ENCODE measurements around the gene CIROP. TPM values are rescaled to one million over a fixed set of nuclear protein-coding genes. Genes with fewer than 3 reads are reported as not detected.

The CIROP gene
- total and polyA plus RNA-seq, 7 donors, result 0.27 TPM; not detected in 6

GRCh38 chr14:23070262-23071129 lies 34.3 kb downstream of the CIROP start:
- Histone ChIP-seq H3K27me3 (no peaks in the 10 kb centered on the region), H3K36me3 (peaks cover 6 to 70% (median 47%) of the 10 kb centered on the region in 4 donors), H3K27ac (peak overlapping the region; percentile 75 to 87 (median 84)), H3K4me1 (peaks cover 0 to 41% (median 38%) of the 10 kb centered on the region in 4 donors), H3K4me3 (peak overlapping the region; percentile 49 to 63 (median 54)), H3K9me3 (no peaks in the 10 kb centered on the region)
- intact Hi-C loops (cut with DNase I), result no loop called here
- WGBS, 2 donors, result 15 to 18% methylated on average over 10 of the region's 10 CpGs
- no peak for TF ChIP-seq POLR2AphosphoS5 (IDR thresholded peaks at IDR 0.05)
- TF ChIP-seq CTCF (IDR thresholded peaks at IDR 0.05), result no peak
- TF ChIP-seq EP300 (IDR thresholded peaks at IDR 0.05), result no peak
- no peak for TF ChIP-seq POLR2A (IDR thresholded peaks at IDR 0.05)
- no peak for DNase-seq

- DNase-seq, result no peak
- no peaks in the 10 kb centered on the region for H3K9me3 ChIP-seq
- H3K36me3 ChIP-seq, result peaks cover 7 to 70% (median 46%) of the 10 kb centered on the region in 4 donors
- H3K27me3 ChIP-seq, result no peaks in the 10 kb centered on the region
- TF ChIP-seq POLR2A (IDR thresholded peaks at IDR 0.05) (no peak), EP300 (IDR thresholded peaks at IDR 0.05) (no peak), POLR2AphosphoS5 (IDR thresholded peaks at IDR 0.05) (no peak), CTCF (IDR thresholded peaks at IDR 0.05) (no peak)
- peaks cover 0 to 41% (median 38%) of the 10 kb centered on the region in 4 donors for H3K4me1 ChIP-seq
- H3K4me3 ChIP-seq, result no peak overlapping the region
- intact Hi-C loops (cut with DNase I), result no loop called here
- 91% methylated on average over 4 of the region's 4 CpGs for WGBS, 2 donors
- H3K27ac ChIP-seq, result peak overlapping the region; percentile 3 to 87 (median 50)
Measured at GRCh38 chr14:23069413-23069806, 35.4 kb downstream of the CIROP start.

GRCh38 chr14:23068789-23069412 lies 35.9 kb downstream of the CIROP start:
- no peak overlapping the region for H3K4me3 ChIP-seq
- H3K9me3 ChIP-seq, result no peaks in the 10 kb centered on the region
- peak overlapping the region; percentile 3 to 87 (median 50) for H3K27ac ChIP-seq
- DNase-seq, result peak; percentile 90
- no peaks in the 10 kb centered on the region for H3K27me3 ChIP-seq
- peak; percentile 97 to 99 (median 98) for TF ChIP-seq CTCF (IDR thresholded peaks at IDR 0.05)
- peak in 2 of 4 donors; percentile 8 to 20 for TF ChIP-seq POLR2AphosphoS5 (IDR thresholded peaks at IDR 0.05)
- TF ChIP-seq POLR2A (IDR thresholded peaks at IDR 0.05), result no peak
- TF ChIP-seq EP300 (IDR thresholded peaks at IDR 0.05), result no peak
- peaks cover 0 to 41% (median 38%) of the 10 kb centered on the region in 4 donors for H3K4me1 ChIP-seq
- intact Hi-C loops (cut with DNase I), result no loop called here
- peaks cover 7 to 70% (median 50%) of the 10 kb centered on the region in 4 donors for H3K36me3 ChIP-seq
- WGBS, 2 donors, result 28 to 33% methylated on average over 8 of the region's 8 CpGs

- Histone ChIP-seq H3K4me3 (no peak overlapping the region), H3K4me1 (peaks cover 0 to 41% (median 38%) of the 10 kb centered on the region in 4 donors)
- intact Hi-C loops (cut with DNase I), result no loop called here
Measured at GRCh38 chr14:23067847-23068788, 36.7 kb downstream of the CIROP start.

More at GRCh38 chr14:23067847-23068788, 36.7 kb downstream of the CIROP start:
- H3K9me3 ChIP-seq, result no peaks in the 10 kb centered on the region
- H3K27ac ChIP-seq, result peak overlapping the region in 3 of 4 donors; percentile 7 to 87 (median 52)
- no peaks in the 10 kb centered on the region for H3K27me3 ChIP-seq
- peaks cover 13 to 70% (median 53%) of the 10 kb centered on the region in 4 donors for H3K36me3 ChIP-seq
- TF ChIP-seq CTCF (IDR thresholded peaks at IDR 0.05), result no peak
- TF ChIP-seq EP300 (IDR thresholded peaks at IDR 0.05), result no peak
- no peak for TF ChIP-seq POLR2AphosphoS5 (IDR thresholded peaks at IDR 0.05)
- TF ChIP-seq POLR2A (IDR thresholded peaks at IDR 0.05), result no peak
- 70 to 86% methylated on average over 14 of the region's 14 CpGs for WGBS, 2 donors
- DNase-seq, result no peak

Data from sigmoid colon (tissue), 7 donors.